GM19328 (cell line): ENCODE measurements around the gene CYP24A1.
"Not testable (repeated sequence)": the region's sequence is repeated elsewhere in the genome, so short reads cannot be mapped to it uniquely, and the experiment has no call there.

ENCODE experiments used
- ATAC-seq: cut with Tn5 transposase; IDR thresholded peaks from one replicate; pipeline ENCODE4 v1.9.1; 2021; ENCODE audit warnings: mild to moderate bottlenecking, moderate library complexity; ENCODE audit not compliant: unreplicated experiment

CYP24A1 gene

GRCh38 chr20:54138427-54138826 is 35.4 kb downstream of the CYP24A1 start:
- ATAC-seq, result no peak

GRCh38 chr20:54137115-54137514 is 36.7 kb downstream of the CYP24A1 start:
- ATAC-seq, result no peak

GRCh38 chr20:54134445-54135220 is 39.2 kb downstream of the CYP24A1 start:
- no peak for ATAC-seq

GRCh38 chr20:54133434-54134427 is 40.1 kb downstream of the CYP24A1 start:
- ATAC-seq, result no peak

GRCh38 chr20:54132612-54133433 is 41.0 kb downstream of the CYP24A1 start:
- ATAC-seq, result no peak

- no peak for ATAC-seq
Observed at GRCh38 chr20:54131675-54132611, 41.8 kb downstream of the CYP24A1 start.

GRCh38 chr20:54131125-54131524 is 42.7 kb downstream of the CYP24A1 start:
- ATAC-seq, result not testable (repeated sequence)

- ATAC-seq, result no peak
Observed at GRCh38 chr20:54129350-54129749, 44.4 kb downstream of the CYP24A1 start.

- ATAC-seq, result no peak
Observed at GRCh38 chr20:54127855-54128574, 45.8 kb downstream of the CYP24A1 start.

GRCh38 chr20:54126806-54127655 is 46.8 kb downstream of the CYP24A1 start:
- ATAC-seq, result no peak

- not testable (repeated sequence) for ATAC-seq
Observed at GRCh38 chr20:54126328-54126727, 47.5 kb downstream of the CYP24A1 start.

- ATAC-seq, result no peak
Observed at GRCh38 chr20:54123587-54124180, 50.1 kb downstream of the CYP24A1 start.

- no peak for ATAC-seq
Observed at GRCh38 chr20:54122681-54123586, 50.9 kb downstream of the CYP24A1 start.

- ATAC-seq, result no peak
Observed at GRCh38 chr20:54122189-54122588, 51.6 kb downstream of the CYP24A1 start.

GRCh38 chr20:54119744-54120143 is 54.0 kb downstream of the CYP24A1 start:
- ATAC-seq, result no peak

GRCh38 chr20:54118220-54119001 is 55.4 kb downstream of the CYP24A1 start:
- ATAC-seq, result no peak
